Renal pelvis (tissue), 4 donors: ENCODE measurements around the gene CEP350. TPM values are rescaled to one million over a fixed set of nuclear protein-coding genes. Genes with fewer than 3 reads are reported as not detected.
"Not testable (repeated sequence)": the region's sequence is repeated elsewhere in the genome, so short reads cannot be mapped to it uniquely, and the experiment has no call there.

Experiments
- DNase-seq: peaks from one replicate; pipeline ENCODE4 v3.0.0-alpha.2; 2013
- polyA plus RNA-seq, 3 donors: library from polyadenylated mRNA; unstranded; fragments of 120-200 nt; gene quantifications; one replicate each; pipeline ENCODE4 v1.2.1, GENCODE V29; 2013; ENCODE audit not compliant: insufficient read length in 3 of 3

The CEP350 gene
- polyA plus RNA-seq, 3 donors: 26.8 to 32.3 (median 28.1) TPM

DNA sequence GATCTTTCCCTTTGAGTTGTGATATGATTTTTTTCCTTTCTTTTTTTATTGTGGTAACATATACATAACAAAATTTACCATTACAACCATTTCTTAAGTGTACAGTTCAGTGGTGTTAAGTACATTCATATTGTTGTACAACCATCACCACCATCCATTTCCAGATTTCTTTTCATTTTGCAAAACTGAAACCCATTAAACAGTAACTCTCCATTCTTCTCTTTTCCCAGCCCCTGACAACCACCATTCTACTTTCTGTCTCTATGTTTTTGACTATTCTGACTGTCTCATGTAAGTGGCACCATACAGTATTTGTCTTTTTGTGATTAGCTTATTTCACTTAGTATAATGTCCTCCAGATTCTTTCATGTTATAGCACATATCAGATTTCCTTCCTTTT, 30.3 kb downstream of the CEP350 start:
- DNase-seq: no peak

- no peak for DNase-seq
These were observed 36.2 kb downstream of the CEP350 start for GRCh38 chr1:179990847-179991246.

DNA sequence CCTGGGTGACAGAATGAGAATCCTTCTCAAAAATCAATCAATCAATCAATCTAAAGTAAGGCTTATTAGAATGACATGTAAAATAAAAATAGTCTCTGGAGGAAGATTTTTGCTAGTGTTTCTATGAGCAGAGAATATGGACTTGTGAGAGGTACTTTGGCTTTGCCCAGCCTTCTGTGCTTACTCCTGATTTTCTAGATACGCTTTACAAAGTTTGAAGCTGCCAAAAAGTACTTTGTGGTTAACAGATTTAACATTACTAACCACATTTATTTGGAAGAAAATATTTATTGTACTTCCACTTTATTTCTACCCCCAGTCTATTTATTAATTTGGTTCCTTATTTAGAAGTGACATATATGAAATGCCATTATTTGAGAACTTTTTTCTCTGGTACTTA, 41.0 kb downstream of the CEP350 start:
- DNase-seq: no peak

DNA sequence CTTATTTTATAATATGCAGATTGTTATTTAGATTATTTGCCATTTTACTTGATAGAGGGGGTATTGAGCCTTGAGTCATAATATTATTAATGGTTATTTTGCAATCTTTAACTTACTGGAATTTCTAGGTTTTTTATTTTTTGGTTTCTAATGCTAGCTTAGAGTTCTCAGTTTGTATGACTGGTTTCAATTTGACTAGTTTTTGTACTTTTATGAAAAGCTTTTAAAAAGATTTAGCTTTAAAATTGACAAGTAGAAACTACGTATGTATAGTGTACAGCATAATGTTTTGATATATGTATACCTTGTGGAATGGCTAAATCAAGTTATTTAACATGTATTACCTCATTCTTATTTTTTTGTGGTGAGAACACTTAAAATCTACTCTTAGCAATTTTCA, 41.5 kb downstream of the CEP350 start:
- DNase-seq: no peak

DNA sequence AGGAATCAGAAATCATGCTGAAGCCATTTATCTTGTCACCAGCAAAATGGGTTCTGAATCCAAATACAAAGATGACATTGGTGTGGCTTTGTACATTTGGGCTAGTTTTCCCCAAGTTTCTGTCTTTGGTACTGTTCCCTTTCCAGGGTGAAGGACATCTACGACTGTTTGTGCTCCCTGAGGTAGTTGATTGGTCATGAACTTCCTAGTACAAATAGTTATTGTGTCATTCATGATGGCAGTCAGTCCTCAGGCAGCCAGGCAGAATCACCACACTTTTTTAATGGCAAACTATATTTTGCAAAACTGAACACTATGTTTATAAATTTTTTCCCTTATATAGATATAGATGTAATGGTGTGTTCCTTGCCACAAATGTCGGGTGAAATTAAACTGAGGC, 46.0 kb downstream of the CEP350 start:
- DNase-seq: no peak

- DNase-seq: no peak
These were observed 47.8 kb downstream of the CEP350 start for GRCh38 chr1:180002437-180002836.

- no peak for DNase-seq
These were observed 48.6 kb downstream of the CEP350 start for GRCh38 chr1:180003026-180003695.

GRCh38 chr1:180006762-180007161, 52.2 kb downstream of the CEP350 start:
- not testable (repeated sequence) for DNase-seq

DNA sequence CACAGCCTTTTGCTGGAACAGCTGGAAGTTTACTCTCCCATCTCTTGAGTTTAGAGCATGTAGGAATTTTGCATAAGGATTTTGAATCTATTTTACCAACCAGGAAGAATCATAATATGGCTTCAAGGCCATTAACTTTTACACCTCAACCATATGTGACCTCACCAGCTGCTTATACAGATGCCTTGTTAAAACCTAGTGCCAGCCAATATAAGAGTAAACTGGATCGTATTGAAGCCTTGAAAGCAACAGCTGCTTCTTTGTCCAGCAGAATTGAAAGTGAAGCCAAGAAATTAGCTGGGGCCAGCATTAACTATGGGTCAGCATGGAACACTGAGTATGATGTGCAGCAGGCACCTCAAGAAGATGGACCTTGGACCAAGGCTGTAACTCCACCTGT, 65.4 kb downstream of the CEP350 start:
- no peak for DNase-seq

GRCh38 chr1:180026556-180026955, 71.9 kb downstream of the CEP350 start:
- no peak for DNase-seq

GRCh38 chr1:180027949-180028445, 73.4 kb downstream of the CEP350 start:
- DNase-seq: no peak

DNA sequence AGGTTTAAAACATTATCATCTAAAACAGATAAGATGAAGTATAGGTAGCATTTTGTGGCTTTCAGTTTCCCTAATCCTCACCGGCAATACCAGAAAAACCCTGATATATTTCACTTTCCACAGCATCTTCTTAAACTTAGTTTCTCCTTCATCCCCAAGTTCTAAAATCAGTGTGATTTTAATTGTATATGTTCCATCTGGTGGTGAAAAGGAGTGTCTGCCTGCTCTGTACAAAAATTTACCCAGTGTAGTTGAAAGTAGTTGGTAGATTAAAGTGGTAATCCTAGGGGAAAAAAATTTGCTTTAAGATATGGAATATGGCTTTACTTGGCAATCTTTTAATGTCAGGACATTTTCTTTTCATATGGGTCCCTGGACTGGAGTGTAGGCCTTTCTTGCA, 74.3 kb downstream of the CEP350 start:
- no peak for DNase-seq

GRCh38 chr1:180029524-180030135, 75.0 kb downstream of the CEP350 start:
- DNase-seq: no peak

GRCh38 chr1:180031664-180032063, 77.1 kb downstream of the CEP350 start:
- no peak for DNase-seq

DNA sequence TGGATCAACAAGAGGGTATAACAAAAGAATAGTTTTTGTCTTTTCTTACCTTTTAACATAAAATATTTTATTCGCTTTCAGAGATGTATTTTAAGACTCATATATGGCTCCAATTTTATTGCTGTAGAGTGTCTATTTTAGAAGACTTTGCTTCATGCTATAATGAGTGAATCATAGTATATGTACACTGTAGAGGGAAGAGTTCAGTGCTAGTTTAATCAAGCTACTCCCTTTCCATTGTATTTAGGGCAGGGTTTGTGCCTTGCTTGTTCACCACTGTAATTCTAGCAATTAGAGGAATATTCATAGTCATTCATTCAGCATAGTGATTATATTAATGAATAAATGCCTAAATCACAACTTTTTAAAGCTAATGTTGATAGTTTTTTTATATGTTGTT, 78.8 kb downstream of the CEP350 start:
- no peak for DNase-seq

- DNase-seq: no peak
These were observed 85.4 kb downstream of the CEP350 start for GRCh38 chr1:180040034-180040433.

DNA sequence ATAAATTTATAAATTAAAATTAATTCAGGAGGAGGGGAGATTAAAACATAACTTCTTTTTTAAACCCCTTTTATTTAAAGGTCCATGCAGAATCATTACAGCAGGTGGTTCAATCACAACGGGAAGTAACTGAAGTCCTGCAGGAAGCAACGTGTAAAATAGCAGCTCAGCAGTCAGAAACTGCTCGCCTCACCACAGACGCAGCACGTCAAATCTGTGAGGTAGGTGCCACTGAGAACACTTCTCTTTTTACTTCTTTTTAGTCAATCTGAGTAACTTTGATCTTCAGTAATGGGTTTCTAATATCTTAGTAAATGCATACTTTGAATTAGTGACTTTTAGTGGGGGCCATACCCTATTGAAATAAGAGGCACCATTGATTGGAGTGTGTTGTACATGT, 87.0 kb downstream of the CEP350 start:
- DNase-seq: no peak

DNA sequence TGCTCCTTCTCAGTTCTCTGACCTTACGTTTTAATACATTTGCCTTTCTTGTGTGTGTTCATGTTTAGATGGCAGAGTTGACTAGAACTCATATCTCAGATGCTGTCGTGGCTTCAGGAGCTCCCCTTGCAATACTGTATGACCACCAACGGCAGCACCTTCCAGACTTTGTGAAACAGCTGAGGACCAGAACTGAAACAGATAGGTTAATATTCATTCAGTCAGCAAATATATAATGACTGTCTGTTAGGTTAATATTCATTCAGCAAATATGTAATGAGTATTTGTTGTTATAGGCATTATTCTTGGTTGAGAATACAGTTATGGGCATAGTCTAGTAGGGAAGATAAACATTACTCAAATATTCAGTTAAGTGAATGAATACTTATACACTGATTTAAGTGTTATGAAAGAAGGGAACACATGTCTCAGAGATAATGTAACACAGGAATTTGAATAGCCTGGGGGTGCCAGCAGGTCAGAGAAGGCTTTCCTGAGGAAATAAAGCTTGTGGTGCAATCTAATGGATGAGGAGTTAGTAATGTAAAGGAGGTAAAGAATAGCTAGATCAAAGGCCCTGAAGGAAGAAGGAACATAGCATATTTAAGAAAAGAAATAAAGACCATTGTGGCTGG, 88.5 kb downstream of the CEP350 start:
- no peak for DNase-seq

- DNase-seq: no peak
These were observed 89.2 kb downstream of the CEP350 start for GRCh38 chr1:180043785-180044184.

DNA sequence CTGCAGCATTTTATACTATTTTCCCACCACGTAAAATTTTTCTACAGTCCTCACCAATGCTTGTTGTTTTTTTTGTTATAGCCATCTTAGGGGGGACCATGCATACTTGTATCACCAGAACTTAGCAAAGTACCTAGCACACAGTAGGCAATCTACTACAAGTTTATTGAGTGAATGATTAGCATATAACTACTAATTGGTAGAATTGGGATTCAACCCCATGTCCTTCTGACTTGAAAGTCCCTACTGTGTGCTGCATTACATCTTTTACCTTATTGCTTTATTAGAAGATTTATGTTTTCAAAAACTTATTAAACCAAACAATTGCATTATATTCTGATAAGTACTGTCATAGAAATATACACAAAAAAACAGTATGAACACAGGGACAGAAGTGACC, 92.1 kb downstream of the CEP350 start:
- DNase-seq: no peak

DNA sequence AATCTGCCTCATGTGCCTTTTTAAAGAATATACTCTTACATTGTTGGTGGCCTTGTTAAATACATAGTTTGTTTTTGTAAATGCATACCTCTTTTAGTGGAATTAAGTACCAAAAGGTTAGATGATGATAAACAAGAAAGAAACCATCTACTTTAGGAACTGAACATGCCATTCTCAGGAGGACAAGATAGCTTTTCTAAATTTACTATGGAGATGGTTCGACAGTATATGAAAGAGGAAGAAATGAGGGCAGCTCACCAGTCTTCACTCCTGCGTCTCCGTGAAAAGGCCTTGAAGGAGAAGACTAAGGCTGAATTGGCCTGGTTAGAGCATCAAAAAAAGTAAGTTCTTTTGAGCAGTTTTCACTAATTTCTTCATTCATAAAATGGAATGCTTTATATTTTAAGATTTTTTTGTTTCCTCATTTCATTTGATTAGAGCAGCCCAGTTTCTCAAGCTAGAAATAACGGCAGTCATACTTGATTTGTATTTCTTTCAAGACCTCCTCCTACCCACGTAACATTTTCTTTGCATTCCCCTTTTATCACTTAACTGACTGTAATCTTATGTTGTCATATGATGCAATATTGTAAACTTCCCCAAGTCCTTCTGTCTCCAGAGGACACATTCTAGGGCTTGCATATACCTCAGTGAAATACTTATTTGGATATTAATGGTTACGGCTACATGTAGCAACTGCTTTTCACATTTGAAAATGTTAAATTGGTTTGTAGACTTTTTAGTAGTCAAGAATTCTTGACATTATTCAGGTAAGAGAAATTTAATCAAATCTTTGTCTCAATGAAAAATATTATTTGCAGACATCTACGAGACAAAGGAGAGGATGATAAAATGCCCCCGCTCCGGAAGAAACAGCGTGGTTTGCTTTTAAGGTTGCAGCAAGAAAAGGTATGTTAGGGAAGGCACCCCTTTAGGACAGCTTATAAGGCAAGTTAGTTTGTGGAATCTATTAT, 99.3 kb downstream of the CEP350 start:
- DNase-seq: no peak

DNA sequence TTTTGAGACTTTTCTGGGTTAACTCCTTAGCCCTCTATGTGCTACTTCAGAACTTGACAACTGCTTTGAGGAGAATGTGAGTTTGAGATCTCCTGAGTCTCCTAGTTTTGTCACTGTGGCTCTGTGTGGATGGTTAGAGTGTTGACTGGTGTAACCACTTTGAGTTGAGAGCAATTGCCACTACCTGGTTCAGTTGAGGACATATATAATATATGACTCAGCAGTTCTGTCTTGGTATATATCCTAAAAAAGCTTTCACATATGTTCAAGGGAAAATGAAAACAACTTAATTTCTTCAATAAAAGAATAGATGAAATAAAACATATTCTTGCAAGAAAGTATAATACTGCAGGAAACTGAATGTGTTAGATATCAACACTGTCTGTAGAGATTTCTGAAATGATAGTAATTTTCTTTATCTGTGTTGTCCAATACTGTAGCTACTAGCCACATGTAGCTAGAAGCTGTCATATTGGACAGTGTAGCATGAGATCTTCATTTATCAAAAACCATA, 103.3 kb downstream of the CEP350 start:
- DNase-seq: no peak
